Upper lobe of left lung (tissue), 4 donors: ENCODE results near the gene CNOT8.
"Not testable (repeated sequence)": the region's sequence is repeated elsewhere in the genome, so short reads cannot be mapped to it uniquely, and the experiment has no call there.

ENCODE experiments used
- POLR2AphosphoS5 ChIP-seq, 2 donors: sonication (generic); formaldehyde crosslinking; IDR thresholded peaks; one replicate each; pipeline ENCODE4 v1.5.1; 2017; ENCODE audit warnings: antibody characterized with exemption in 2 of 2
- TF ChIP-seq, protein P1 (sequence below), 6 experiments: fragments of 450-650 bp in 4 of 6; fragments of 200-600 bp in 2 of 6; sonication (generic) in 2 of 6; IDR thresholded peaks; one replicate each; pipeline ENCODE4 v1.5.1; 2016 to 2019; ENCODE audit warnings: antibody characterized with exemption in 6 of 6

GRCh38 chr5:154905601-154906000 is 47.2 kb downstream of the CNOT8 start:
- not testable (repeated sequence) for TF ChIP-seq POLR2AphosphoS5 (IDR thresholded peaks at IDR 0.05)
- TF ChIP-seq, protein P1, sequence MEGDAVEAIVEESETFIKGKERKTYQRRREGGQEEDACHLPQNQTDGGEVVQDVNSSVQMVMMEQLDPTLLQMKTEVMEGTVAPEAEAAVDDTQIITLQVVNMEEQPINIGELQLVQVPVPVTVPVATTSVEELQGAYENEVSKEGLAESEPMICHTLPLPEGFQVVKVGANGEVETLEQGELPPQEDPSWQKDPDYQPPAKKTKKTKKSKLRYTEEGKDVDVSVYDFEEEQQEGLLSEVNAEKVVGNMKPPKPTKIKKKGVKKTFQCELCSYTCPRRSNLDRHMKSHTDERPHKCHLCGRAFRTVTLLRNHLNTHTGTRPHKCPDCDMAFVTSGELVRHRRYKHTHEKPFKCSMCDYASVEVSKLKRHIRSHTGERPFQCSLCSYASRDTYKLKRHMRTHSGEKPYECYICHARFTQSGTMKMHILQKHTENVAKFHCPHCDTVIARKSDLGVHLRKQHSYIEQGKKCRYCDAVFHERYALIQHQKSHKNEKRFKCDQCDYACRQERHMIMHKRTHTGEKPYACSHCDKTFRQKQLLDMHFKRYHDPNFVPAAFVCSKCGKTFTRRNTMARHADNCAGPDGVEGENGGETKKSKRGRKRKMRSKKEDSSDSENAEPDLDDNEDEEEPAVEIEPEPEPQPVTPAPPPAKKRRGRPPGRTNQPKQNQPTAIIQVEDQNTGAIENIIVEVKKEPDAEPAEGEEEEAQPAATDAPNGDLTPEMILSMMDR (IDR thresholded peaks at IDR 0.05): not testable (repeated sequence)
